K562 treated with DMSO at 1 percent for 48 hours (cell line): ENCODE data around the gene PMPCA. TPM values are rescaled to one million over a fixed set of nuclear protein-coding genes. Genes with fewer than 3 reads are reported as not detected.

Experiments used
- total RNA-seq: library from RNA; unstranded; fragments of 300-600 nt; gene quantifications from 2 replicates; pipeline ENCODE4 v1.2.3, GENCODE V29; 2022; ENCODE audit warnings: low replicate concordance; ENCODE audit errors: extremely low read depth

PMPCA gene, protein sequence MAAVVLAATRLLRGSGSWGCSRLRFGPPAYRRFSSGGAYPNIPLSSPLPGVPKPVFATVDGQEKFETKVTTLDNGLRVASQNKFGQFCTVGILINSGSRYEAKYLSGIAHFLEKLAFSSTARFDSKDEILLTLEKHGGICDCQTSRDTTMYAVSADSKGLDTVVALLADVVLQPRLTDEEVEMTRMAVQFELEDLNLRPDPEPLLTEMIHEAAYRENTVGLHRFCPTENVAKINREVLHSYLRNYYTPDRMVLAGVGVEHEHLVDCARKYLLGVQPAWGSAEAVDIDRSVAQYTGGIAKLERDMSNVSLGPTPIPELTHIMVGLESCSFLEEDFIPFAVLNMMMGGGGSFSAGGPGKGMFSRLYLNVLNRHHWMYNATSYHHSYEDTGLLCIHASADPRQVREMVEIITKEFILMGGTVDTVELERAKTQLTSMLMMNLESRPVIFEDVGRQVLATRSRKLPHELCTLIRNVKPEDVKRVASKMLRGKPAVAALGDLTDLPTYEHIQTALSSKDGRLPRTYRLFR
- not detected in 2 replicates for total RNA-seq

DNA sequence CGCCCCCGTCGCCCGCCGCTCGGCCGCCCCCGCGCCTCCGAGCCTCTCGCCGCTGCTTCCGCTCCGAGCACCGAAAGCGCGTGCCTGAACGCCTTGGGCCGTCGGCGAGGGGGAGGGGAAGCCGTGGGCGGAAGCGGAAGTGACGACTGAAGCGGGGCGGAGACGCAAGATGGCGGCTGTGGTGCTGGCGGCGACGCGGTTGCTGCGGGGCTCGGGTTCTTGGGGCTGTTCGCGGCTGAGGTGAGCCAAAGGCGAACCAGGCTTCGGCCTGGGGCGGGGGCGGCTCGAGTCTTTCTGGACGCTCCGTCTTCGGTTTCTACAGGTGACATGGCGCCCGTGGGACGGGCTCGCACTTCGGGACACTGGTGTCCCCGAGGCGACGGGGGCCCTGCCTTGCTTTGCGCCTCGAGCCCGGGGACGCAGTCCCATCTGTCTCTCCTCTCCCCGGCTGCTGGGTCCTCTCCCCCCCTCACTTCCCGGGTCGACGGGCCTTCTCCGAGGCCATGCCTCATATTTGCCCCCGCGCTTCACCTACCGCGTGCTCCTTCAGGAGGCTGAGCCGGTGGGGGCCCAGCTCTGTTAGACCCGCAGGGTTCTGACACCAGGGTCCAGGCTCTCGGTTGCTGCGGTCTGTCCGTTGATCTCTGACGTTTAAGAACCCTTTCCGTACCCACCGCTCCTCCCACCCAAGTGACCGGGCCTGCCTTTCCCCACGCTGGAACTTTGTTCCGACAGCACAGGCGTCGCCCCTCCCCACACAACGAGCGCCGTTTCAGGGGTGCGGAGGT lies at the start of gene PMPCA, which contains the start of gene ENTR1:
TSS of gene PMPCA (plus strand) at position 159 of the 788 bp plus-strand sequence. CDS start at position 170, 11 bp downstream.
TSS of gene ENTR1 (minus strand) at position 115 of the 788 bp plus-strand sequence. CDS start 217 bp downstream, outside the sequence.

DNA sequence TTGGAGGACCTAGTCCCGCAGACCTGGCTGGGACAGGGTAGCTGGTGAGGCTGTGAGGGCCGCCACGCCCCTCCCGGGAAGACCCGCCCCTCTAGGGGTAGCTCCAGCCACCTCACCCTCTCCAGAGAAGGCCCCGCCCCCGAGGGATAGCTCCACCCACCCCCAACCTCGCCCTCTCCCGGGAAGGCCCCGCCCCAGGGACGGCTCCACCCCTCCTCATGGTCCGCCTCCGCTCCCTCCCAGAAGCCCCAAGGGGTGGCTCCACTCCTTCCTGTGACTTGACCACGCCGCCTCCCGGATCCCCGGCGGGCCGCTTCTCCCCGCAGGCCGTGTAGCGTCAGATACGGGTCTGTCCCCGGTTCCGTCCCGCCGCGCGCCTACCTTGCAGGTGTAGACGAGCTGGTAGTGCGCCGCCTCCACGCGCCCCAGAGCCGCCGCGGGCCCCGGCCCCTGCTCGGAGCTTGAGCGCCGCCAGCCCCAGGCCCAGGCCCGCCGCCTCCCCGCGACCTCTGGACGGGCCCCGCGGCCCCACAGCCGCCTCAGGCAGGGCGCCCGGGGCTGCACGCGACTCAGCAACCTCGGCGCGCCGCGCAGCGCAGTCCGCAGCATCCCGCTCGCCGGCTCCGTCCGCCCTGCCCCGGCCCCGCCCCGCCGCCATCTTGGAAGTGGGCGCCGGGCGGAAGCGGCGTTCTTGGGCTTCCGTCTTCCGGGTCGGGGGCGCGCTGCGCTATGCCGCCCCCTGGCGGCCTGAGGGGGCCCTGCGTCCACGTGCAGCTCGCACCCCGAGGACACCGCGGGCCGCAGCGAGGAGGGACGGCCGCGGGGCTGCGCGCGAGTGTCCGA lies 47.1 kb upstream of the PMPCA start, which contains the start of gene DNLZ:
TSS of gene DNLZ (minus strand) at position 639 of the 843 bp plus-strand sequence. CDS start at position 609, 30 bp downstream.

DNA sequence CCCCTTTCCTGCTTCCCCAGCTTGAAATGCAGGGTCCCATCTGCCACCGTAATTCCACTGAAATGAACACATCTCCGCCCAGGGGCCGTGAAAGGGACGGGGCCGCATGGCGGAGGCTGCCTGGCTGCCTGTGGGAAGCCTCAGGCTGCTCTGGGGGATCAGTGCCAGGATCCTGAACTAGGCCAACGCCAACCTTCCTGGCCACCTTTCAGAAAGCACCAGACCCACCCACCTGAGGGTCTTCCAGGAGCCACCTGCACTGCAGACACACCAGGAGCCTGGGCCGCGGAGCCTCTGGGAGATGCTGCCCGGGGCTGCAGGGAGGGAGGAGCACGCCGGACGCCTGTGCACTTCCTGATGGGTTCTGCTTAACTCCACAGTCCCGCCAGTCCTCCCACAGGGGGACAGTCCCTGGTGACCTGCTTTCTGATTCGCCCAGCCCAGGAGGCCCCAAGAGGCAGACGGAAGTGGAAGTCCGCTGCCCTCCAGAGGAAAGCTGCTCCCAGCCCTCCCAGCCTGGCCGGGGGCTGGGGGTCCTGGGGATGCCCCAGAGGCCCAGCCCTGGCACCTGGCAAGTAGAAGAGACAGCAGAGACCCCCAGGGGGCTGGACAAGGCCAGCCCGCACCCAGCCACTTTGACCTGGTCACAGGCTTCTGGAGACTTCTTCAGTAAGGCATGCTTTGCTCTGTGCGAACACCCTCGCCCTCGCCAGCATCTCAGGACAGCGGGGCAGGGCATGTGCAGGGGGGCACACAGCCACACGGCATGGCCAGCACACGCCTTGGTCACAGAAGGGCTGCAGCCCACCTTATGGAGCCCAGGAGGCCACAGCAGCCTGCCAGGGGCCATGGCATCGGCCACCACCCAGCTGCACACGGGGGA lies 36.9 kb upstream of the PMPCA start, which contains the start of gene CARD9:
TSS of gene CARD9 (minus strand) at position 370 of the 883 bp plus-strand sequence. CDS start 1,591 bp downstream, outside the sequence.

DNA sequence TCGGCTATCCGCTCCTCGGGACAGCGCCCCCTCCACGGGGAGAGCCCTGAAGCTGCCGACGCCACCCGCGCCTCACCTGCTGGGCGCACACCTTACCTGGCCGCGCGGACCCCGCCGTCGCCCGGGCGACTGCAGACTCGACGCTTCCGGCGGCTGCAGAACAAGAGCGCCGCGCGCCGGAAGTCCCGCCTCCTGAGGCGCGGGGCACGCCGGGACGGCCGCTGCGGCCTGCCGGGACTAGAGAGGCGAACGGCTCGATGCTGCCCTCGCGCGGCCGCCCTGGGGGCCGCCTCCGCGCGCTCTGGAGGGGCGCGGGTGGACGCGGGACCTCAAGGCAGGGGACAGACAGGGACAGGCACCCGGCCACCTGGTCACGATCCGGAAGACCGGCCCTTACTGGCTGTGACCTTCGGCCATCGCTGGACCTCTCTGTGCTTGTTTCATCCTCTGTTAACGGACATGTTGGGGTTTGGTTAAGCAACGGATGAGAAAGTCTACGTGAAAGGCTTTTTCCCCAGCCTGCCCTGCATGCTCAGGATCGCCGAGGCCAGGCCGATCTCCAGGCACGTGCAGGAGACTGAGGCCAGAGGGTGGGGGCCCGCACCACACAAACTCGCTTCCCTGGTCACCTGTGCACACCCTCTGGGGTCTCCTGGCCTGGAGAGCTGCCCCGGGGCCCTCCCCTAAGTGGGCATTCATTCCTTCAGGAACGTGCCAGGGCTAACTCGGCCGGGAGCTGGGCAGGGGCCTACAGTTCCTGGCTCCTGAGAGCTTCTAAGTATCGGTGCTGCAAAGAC lies 10.2 kb upstream of the PMPCA start, which contains the start of gene SNAPC4:
TSS of gene SNAPC4 (minus strand) at position 133 of the 797 bp plus-strand sequence. CDS start 1,742 bp downstream, outside the sequence.

DNA sequence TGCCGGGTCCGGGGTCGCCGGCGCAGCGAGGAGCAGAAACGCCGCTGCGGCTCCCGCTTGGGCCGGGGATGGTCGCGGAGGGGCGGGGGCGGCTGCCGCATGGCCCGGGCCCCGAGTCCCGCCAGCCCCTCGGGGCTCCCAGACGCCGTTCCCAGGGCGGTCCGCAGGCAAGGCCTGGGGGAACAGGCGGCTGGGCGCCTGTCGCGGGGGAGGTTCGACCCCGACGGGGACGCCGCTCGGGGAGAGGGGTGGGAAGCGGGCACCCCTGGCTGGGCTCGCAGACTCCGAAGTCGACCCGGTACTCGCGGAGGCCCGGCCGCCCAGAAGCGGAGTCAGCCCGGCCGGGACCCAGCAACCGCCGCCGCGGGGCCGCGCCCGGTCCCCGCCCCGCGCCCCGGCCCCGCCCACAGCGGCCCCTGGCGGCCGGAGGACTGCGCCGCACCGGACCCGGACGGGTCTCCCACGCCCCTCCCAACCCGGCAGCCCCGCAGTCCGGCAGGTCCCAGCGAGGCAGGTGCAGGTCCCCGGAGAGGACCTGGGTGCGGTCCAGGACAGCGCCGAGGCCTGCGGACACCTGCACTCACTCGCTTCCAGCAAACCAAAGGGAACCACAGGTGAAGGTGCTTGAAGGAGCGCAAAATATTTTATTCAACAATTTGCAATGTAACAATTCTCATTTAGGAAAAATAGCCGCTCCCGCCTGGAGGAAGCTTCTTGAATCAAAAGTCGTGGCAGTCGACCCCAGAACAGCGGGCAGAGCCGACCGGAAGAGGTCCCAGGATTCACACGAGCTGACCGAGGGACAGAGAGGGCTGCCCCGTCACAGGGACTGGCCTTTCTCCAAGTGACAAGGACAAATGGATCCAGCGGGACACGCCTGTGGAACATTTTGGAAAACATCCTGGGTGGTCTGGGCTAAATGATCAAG lies 29.3 kb downstream of the PMPCA start, which contains the start of gene INPP5E:
TSS of gene INPP5E (minus strand) at position 365 of the 928 bp plus-strand sequence. CDS start 426 bp downstream, outside the sequence.

Other genes starting within 250 kb of the PMPCA start
- gene LHX3, start 205.5 kb upstream of the PMPCA start, total RNA-seq, result not detected in 2 replicates
- not detected in 2 replicates for gene QSOX2, start 164.8 kb upstream of the PMPCA start, total RNA-seq
- gene CCDC187, start 106.6 kb upstream of the PMPCA start, total RNA-seq, result not detected in 2 replicates
- gene GPSM1, start 83.1 kb upstream of the PMPCA start, total RNA-seq, result not detected in 2 replicates
- gene DNLZ, start 46.9 kb upstream of the PMPCA start, total RNA-seq, result not detected in 2 replicates
- gene CARD9, start 37.0 kb upstream of the PMPCA start, total RNA-seq, result not detected in 2 replicates
- gene SNAPC4, start 10.5 kb upstream of the PMPCA start, total RNA-seq, result not detected in 2 replicates
- not detected in 2 replicates for gene ENTR1, start within 50 bp of the PMPCA start, total RNA-seq
- not detected in 2 replicates for gene INPP5E, start 29.2 kb downstream of the PMPCA start, total RNA-seq
- gene SEC16A, start 72.4 kb downstream of the PMPCA start, total RNA-seq, result 155 TPM in 1 of 2 replicates, not detected in the other
- not detected in 2 replicates for gene NOTCH1, start 135.4 kb downstream of the PMPCA start, total RNA-seq